H9 (cell line): Measurements from ENCODE around the gene ELOVL2. TPM values are rescaled to one million over a fixed set of nuclear protein-coding genes. Genes with fewer than 3 reads are reported as not detected.

ENCODE experiments used
- DNase-seq: peaks from one replicate; pipeline ENCODE4 v3.0.0-alpha.2; 2017
- H2AFZ ChIP-seq: one replicate; pipeline ENCODE4 v1.6.1; 2013; ENCODE audit warnings: mild to moderate bottlenecking, low read length, control low read depth, moderate library complexity
- H2AK5ac ChIP-seq: 2 replicates; pipeline ENCODE4 v1.6.1; 2013; ENCODE audit warnings: low read length, control low read depth, mixed read lengths; ENCODE audit not compliant: insufficient read length
- H2BK120ac ChIP-seq: one replicate; pipeline ENCODE4 v1.6.1; 2013; ENCODE audit warnings: low read depth, mild to moderate bottlenecking, low read length, control low read depth, inconsistent platforms; ENCODE audit not compliant: poor library complexity, severe bottlenecking
- H2BK12ac ChIP-seq: 2 replicates; pipeline ENCODE4 v1.6.1; 2013; ENCODE audit warnings: low read length, control low read depth, mixed read lengths, low read depth; ENCODE audit not compliant: insufficient read length
- H2BK15ac ChIP-seq: 2 replicates; pipeline ENCODE4 v1.6.1; 2013; ENCODE audit warnings: low read depth, low read length, control low read depth
- H2BK20ac ChIP-seq: one replicate; pipeline ENCODE4 v1.6.1; 2013; ENCODE audit warnings: low read depth, mild to moderate bottlenecking, low read length, control low read depth, inconsistent platforms; ENCODE audit not compliant: poor library complexity, severe bottlenecking
- H2BK5ac ChIP-seq: 2 replicates; pipeline ENCODE4 v1.6.1; 2013; ENCODE audit warnings: low read length, control low read depth, mixed read lengths; ENCODE audit not compliant: insufficient read length
- H3K14ac ChIP-seq: 2 replicates; pipeline ENCODE4 v1.6.1; 2013; ENCODE audit warnings: low read length, control low read depth; ENCODE audit not compliant: insufficient read depth
- H3K18ac ChIP-seq: 2 replicates; pipeline ENCODE4 v1.6.1; 2013; ENCODE audit warnings: low read depth, mild to moderate bottlenecking, mixed read lengths, low read length, control low read depth; ENCODE audit not compliant: insufficient read length
- H3K23ac ChIP-seq: 2 replicates; pipeline ENCODE4 v1.6.1; 2013; ENCODE audit warnings: low read length, control low read depth, mixed read lengths, low read depth; ENCODE audit not compliant: insufficient read length
- H3K23me2 ChIP-seq: 2 replicates; pipeline ENCODE4 v1.6.1; 2013; ENCODE audit warnings: low read depth, mild to moderate bottlenecking, mixed read lengths, low read length, control low read depth; ENCODE audit not compliant: insufficient read length, poor library complexity, severe bottlenecking
- H3K27ac ChIP-seq: 2 replicates; pipeline ENCODE4 v1.5.1; 2013; ENCODE audit warnings: low read length, control low read depth, mixed read lengths, low read depth; ENCODE audit not compliant: insufficient read length
- H3K27me3 ChIP-seq: 2 replicates; pipeline ENCODE4 v1.6.1; 2013; ENCODE audit warnings: low read length, control low read depth, inconsistent platforms; ENCODE audit not compliant: insufficient read depth
- H3K4ac ChIP-seq: 2 replicates; pipeline ENCODE4 v1.6.1; 2013; ENCODE audit warnings: low read depth, mild to moderate bottlenecking, control low read depth, inconsistent platforms, low read length, moderate library complexity
- H3K4me1 ChIP-seq: 2 replicates; pipeline ENCODE4 v1.6.1; 2013; ENCODE audit warnings: low read length, control low read depth, inconsistent platforms; ENCODE audit not compliant: insufficient read depth
- H3K4me2 ChIP-seq: 2 replicates; pipeline ENCODE4 v1.6.1; 2013; ENCODE audit warnings: low read length, control low read depth, mixed read lengths; ENCODE audit not compliant: insufficient read length, insufficient read depth
- H3K56ac ChIP-seq: 2 replicates; pipeline ENCODE4 v1.6.1; 2013; ENCODE audit warnings: low read depth, mild to moderate bottlenecking, mixed read lengths, low read length, control low read depth; ENCODE audit not compliant: insufficient read length
- H3K79me1 ChIP-seq: 2 replicates; pipeline ENCODE4 v1.6.1; 2013; ENCODE audit warnings: low read depth, mild to moderate bottlenecking, moderate library complexity, low read length, control low read depth, inconsistent platforms; ENCODE audit not compliant: insufficient read depth, poor library complexity, severe bottlenecking
- H3K79me2 ChIP-seq: 2 replicates; pipeline ENCODE4 v1.6.1; 2013; ENCODE audit warnings: low read length, control low read depth, inconsistent platforms; ENCODE audit not compliant: insufficient read depth
- H3K9ac ChIP-seq: 2 replicates; pipeline ENCODE4 v1.6.1; 2013; ENCODE audit warnings: low read length, control low read depth, mixed read lengths; ENCODE audit not compliant: insufficient read length; ENCODE audit errors: extremely low read depth
- H3K9me3 ChIP-seq: one replicate; pipeline ENCODE4 v1.6.1; 2013; ENCODE audit warnings: low read depth, low read length, inconsistent platforms; ENCODE audit not compliant: control insufficient read depth
- H3T11ph ChIP-seq: one replicate; pipeline ENCODE4 v1.6.1; 2013; ENCODE audit warnings: mild to moderate bottlenecking, low read length, control low read depth, inconsistent platforms
- H4K20me1 ChIP-seq: one replicate; pipeline ENCODE4 v1.6.1; 2013; ENCODE audit not compliant: control insufficient read depth, insufficient read length, insufficient read depth
- H4K5ac ChIP-seq: 2 replicates; pipeline ENCODE4 v1.6.1; 2013; ENCODE audit warnings: low read depth, mild to moderate bottlenecking, mixed read lengths, low read length, control low read depth; ENCODE audit not compliant: insufficient read length
- H4K8ac ChIP-seq: replicated peaks from 2 replicates; pipeline ENCODE4 v1.6.1; 2013; ENCODE audit warnings: low read length, control low read depth, mixed read lengths, low read depth; ENCODE audit not compliant: insufficient read length
- H4K91ac ChIP-seq: 2 replicates; pipeline ENCODE4 v1.6.1; 2013; ENCODE audit warnings: low read depth, mild to moderate bottlenecking, moderate library complexity, mixed read lengths, low read length, control low read depth; ENCODE audit not compliant: insufficient read length
- H3K27ac Mint-ChIP-seq, 3 experiments: 2 replicates in 2 of 3; 3 replicates in 1 of 3; pipeline ENCODE4 v1.8.0; 2020 to 2021; ENCODE audit warnings: mixed read lengths in 3 of 3, mild to moderate bottlenecking in 1 of 3, moderate library complexity in 1 of 3
- H3K27me3 Mint-ChIP-seq: 2 replicates; pipeline ENCODE4 v1.8.0; 2021; ENCODE audit warnings: low read depth, mild to moderate bottlenecking, moderate library complexity, mixed read lengths
- H3K36me3 Mint-ChIP-seq, 3 experiments: 2 replicates in 2 of 3; 3 replicates in 1 of 3; pipeline ENCODE4 v1.8.0; 2020 to 2021; ENCODE audit warnings: low read depth in 3 of 3, mixed read lengths in 3 of 3; ENCODE audit not compliant: insufficient read depth in 1 of 3
- H3K4me1 Mint-ChIP-seq, 2 experiments: 2 replicates each; pipeline ENCODE4 v1.8.0; 2020; ENCODE audit warnings: mixed read lengths in 2 of 2
- H3K4me3 Mint-ChIP-seq, 2 experiments: 2 replicates in 1 of 2; 3 replicates in 1 of 2; pipeline ENCODE4 v1.8.0; 2020 to 2021; ENCODE audit warnings: mild to moderate bottlenecking in 2 of 2, mixed read lengths in 2 of 2, moderate library complexity in 1 of 2
- H3K9me3 Mint-ChIP-seq, 2 experiments: 2 replicates in 1 of 2; 3 replicates in 1 of 2; pipeline ENCODE4 v1.8.0; 2020; ENCODE audit warnings: mild to moderate bottlenecking in 2 of 2, mixed read lengths in 2 of 2, moderate library complexity in 1 of 2
- CTCF ChIP-seq: fragments of 200-600 bp; sonication (generic); conservative IDR thresholded peaks from 3 replicates; pipeline ENCODE4 v1.8.0; 2021; ENCODE audit warnings: antibody characterized with exemption, mild to moderate bottlenecking
- WGBS: extraction: QIAGEN DNeasy Blood & Tissue Kit; methylation state at CpG from one replicate; pipeline ENCODE4 v1.1.7; 2013; ENCODE audit warnings: missing lambda C conversion rate, low lambda C conversion rate, mixed read lengths; ENCODE audit not compliant: insufficient read length; ENCODE audit errors: extremely low coverage; 5-methylcytosine and 5-hydroxymethylcytosine counted together
- total RNA-seq: library from RNA; stranded (reverse); gene quantifications from 2 replicates; pipeline ENCODE4 v1.2.1, GENCODE V29; 2021

Gene ELOVL2
- total RNA-seq, 1 experiment from 2014 or later, result 0.57 TPM

- Histone ChIP-seq H3K14ac (no peak overlapping the region), H3K79me1 (no peaks in the 10 kb centered on the region), H3K23ac (no peak overlapping the region), H2AFZ (peak overlapping the region; percentile 68), H2AK5ac (no peak overlapping the region), H3K56ac (no peak overlapping the region), H3K4ac (no peak overlapping the region), H2BK15ac (no peak overlapping the region), H4K20me1 (no peaks in the 10 kb centered on the region), H4K8ac (no peak overlapping the region), H2BK20ac (no peak overlapping the region), H3K79me2 (no peaks in the 10 kb centered on the region), H2BK5ac (no peak overlapping the region), H3K27ac (no peak overlapping the region), H4K5ac (no peak overlapping the region), H3T11ph (no peak overlapping the region), H2BK12ac (no peak overlapping the region), H3K23me2 (no peaks in the 10 kb centered on the region), H4K91ac (no peak overlapping the region), H3K4me1 (no peaks in the 10 kb centered on the region; the same call in 1 of the 2 replicates), H3K9ac (no peak overlapping the region), H3K18ac (no peak overlapping the region), H3K9me3 (no peaks in the 10 kb centered on the region), H2BK120ac (no peak overlapping the region), H3K4me2 (no peak overlapping the region), H3K27me3 (no peaks in the 10 kb centered on the region)
- H3K4me1 Mint-ChIP-seq, result peaks cover 4 to 8% of the 10 kb centered on the region in 2 experiments; a peak in 3 of 4 replicates
- H3K9me3 Mint-ChIP-seq, result no peaks in the 10 kb centered on the region
- H3K27ac Mint-ChIP-seq, result no peak overlapping the region; a peak in 1 of 7 replicates
- no peak overlapping the region for H3K4me3 Mint-ChIP-seq
- H3K36me3 Mint-ChIP-seq, result no peaks in the 10 kb centered on the region
- DNase-seq, result no peak
- WGBS, result no CpG with 5 or more reads among the region's 6 CpGs
- H3K27me3 Mint-ChIP-seq, result no peaks in the 10 kb centered on the region; the same call in 1 of the 2 replicates
- no peak for TF ChIP-seq CTCF
Measured at GRCh38 chr6:11065436-11066202, 21.5 kb upstream of the ELOVL2 start.
